ENCODE data around the gene HSD17B4.
"Not testable (repeated sequence)": the region's sequence is repeated elsewhere in the genome, so short reads cannot be mapped to it uniquely, and the experiment has no call there.

The HSD17B4 gene

GRCh38 chr5:119432674-119433237, 19.5 kb upstream of the HSD17B4 start:
- DNase-seq, result not testable (repeated sequence)

- DNase-seq, result peak; percentile 3
Measured at GRCh38 chr5:119435436-119436132, 16.7 kb upstream of the HSD17B4 start.

DNA sequence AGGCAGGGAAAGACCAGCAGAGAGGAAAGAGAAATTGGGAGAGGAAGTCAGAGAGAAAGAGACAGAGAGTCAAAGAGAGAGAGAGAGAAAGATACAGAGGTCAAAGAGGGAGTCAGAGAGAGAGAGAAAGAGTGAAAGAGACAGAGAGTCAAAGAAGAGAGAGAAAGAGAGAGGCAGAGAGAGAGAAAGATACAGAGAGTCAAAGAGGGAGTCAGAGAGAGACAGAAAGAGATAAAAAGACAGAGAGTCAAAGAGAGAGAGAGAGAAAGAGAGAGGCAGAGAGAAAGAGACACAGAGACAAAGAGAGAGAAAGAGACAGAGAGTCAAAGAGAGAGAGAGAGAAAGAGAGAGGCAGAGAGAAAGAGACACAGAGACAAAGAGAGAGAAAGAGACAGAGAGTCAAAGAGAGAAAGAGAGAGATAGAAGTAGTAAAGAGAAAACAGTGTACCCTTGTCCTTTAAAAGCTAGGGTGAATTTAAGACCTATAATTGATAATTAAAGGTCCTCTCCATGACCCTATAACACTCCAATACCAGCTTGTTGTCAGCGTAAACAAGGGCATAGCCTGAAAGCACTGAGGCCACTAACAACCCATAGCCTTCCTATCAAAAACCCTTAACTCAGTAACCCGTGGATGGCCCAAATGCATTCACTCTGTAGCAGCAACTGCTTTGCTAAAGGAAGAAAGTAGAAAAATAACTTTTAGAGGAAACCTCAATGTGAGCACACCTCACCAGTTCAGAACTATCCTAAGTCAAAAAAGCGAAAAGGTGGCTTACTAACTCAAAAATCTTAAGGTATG, 14.3 kb upstream of the HSD17B4 start:
- DNase-seq, result not testable (repeated sequence)

DNA sequence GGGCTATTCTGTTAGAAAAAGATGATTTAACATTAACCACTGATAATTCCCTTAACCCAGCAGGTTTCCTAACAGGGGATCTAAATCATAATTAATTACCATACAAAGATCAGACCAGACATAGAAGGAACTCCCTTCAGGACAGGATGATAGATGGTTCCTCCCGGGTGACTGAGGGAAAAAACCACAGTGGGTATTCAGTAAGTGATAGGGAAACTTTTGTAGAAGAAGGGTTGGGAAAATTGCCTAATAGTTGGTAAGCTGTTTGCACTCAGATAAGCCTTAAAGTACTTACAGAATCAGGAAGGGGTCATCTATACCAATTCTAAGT, 13.7 kb upstream of the HSD17B4 start:
- DNase-seq, result not testable (repeated sequence)

- DNase-seq, result no peak
Measured at GRCh38 chr5:119439140-119439631, 13.1 kb upstream of the HSD17B4 start.

- not testable (repeated sequence) for DNase-seq
Measured at GRCh38 chr5:119439632-119440031, 12.7 kb upstream of the HSD17B4 start.

- not testable (repeated sequence) for DNase-seq
Measured at GRCh38 chr5:119444643-119445042, 7.7 kb upstream of the HSD17B4 start.

GRCh38 chr5:119445544-119445943, 6.8 kb upstream of the HSD17B4 start:
- DNase-seq, result no peak

DNA sequence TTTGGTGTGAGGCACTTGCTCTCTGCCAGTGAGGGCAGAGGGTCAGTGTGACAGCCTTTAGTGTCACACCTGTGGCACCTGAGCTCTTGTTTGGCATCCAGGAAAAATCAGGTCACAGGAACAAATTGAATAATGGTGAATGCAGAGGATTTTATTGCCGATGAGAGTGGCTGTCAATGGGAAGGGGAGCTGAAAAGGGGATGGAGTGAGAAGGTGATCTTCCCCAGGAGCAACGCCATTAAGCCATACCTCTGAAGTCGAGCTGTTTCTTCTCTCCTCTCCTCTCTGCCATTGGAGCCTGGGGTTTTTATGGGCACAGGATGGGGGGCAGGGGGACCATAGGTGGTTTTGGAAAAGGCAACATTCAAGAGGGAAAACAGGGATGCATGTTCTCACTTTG, 2.4 kb upstream of the HSD17B4 start:
- DNase-seq, result no peak

DNA sequence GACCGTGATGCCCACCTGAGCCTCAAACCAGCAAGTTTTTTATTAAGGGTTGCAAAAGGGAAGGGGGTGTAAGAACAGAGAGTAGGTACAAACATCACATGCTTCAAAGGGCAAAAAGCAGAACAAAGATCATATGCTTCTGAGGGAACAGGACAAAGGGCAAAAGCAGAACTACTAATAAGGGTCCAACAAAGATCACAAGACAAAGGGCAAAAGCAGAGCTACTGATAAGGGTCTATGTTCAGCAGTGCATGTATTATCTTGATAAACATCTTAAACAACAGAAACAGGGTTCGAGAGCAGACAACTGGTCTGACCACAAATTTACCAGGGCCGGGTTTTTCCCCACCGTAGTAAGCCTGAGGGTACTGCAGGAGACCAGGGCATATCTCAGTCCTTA, 1.7 kb upstream of the HSD17B4 start:
- DNase-seq, result not testable (repeated sequence)

GRCh38 chr5:119451561-119451960, 736 bp upstream of the HSD17B4 start:
- DNase-seq, result no peak

GRCh38 chr5:119452060-119452372, 281 bp upstream of the HSD17B4 start:
- no peak for DNase-seq

DNA sequence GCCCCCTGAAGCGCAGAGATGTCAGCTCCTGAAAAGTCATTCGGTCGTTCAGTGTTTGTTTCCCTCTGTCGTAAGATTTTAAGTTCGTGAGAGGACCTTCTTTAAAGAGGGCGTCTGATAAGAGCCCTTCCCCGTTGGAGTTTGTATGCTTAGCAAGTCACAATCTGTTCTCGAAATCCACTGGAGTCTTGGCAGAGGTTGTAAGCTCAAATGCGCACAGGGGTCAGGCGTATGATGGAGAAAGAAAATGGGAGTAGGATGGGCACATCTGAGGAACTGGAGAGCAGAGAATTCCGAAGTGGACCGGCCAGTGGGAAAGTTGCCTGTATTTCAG, 710 bp downstream of the HSD17B4 start:
- DNase-seq, result peak; percentile 6

- DNase-seq, result no peak
Measured at GRCh38 chr5:119454171-119454570, 1.9 kb downstream of the HSD17B4 start.

DNA sequence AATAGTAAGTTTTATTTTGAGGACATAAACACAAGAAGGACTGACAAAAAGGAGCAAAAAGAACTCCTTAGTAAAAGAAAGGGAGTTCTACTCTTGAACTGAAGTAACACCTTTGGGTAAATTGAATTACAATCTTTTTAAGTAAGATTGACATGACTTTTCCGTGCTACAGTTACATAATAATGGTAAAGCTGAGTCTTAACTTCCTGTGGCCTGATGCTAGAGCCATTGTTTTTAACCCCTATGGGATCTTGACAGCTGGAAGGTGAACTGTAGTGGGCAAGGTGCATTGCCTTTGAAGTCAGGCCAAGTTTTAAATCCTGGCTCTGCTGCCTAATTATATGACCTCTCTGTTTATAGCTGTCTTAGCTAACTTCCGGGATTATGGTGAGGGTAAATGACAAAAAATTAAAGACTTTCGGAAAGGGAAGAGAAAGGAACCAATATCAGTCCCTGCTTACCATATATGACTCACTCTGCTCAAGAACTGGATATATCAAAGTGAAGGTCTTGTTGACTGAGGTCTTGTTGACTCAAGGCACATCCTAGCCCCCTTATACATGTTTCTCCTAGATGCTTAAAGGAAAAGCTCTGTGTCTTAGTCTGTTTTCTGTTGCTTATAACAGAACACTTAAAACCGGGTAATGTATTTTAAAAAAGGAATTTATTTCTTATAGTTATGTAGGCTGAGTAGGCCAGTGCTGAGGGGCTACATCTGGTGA, 6.8 kb downstream of the HSD17B4 start:
- DNase-seq, result no peak

DNA sequence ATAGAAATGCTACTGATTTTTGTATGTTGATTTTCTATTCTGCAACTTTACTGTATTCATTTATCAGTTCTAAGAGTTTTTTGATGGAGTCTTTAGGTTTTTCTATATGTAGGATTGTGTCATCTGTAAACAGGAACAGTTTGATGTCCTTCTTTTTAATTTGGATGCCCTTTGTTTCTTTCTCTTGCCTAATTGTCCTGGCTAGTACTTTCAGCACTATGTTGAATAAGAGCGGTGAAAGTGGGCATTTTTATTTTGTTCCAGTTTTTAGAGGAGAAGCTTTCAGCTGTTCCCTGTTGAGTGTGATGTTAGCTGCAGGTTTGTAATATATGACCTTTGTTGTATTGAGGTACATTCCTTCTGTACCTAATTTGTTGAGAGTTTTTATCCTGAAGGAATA, 13.3 kb downstream of the HSD17B4 start:
- DNase-seq, result no peak

- no peak for DNase-seq
Measured at GRCh38 chr5:119468286-119468685, 16.0 kb downstream of the HSD17B4 start.

- DNase-seq, result no peak
Measured at GRCh38 chr5:119470105-119470763, 17.9 kb downstream of the HSD17B4 start.

GRCh38 chr5:119470851-119471451, 18.7 kb downstream of the HSD17B4 start:
- no peak for DNase-seq

- DNase-seq, result no peak
Measured at GRCh38 chr5:119473241-119473640, 20.9 kb downstream of the HSD17B4 start.

DNA sequence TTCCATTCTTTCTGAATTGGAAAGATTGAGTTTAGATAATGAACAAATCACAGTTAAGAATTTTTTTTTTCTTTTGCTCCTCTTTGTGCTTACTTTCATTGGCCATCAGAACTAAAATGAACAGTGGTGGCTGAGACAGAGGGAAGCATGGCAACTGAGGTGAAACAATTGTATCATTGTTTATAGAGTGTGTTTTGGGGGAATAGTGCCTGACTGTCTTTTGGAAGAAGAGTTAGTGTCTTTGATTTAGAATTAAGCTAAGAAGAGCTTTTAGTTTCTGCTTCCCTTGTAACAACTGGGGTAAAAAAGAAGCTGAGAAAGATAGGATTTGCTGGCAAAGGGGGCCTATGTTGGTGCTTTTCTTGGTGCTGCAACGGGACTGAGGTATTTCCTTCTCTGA, 24.0 kb downstream of the HSD17B4 start:
- DNase-seq, result no peak

GRCh38 chr5:119478781-119479180, 26.5 kb downstream of the HSD17B4 start:
- DNase-seq, result no peak

DNA sequence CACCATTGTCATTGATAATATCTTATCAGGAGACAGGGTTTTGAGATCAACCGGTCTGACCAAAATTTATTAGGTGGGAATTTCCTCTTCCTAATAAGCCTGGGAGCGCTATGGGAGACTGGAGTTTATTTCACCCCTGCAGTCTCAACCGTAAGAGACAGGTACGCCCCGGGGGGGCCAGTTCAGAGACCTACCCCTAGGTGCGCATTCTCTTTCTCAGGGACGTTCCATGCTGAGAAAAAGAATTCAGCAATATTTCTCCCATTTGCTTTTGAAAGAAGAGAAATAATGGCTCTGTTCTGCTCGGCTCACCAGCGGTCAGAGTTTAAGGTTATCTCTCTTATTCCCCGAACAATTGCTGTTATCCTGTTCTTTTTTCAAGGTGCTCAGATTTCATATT, 28.3 kb downstream of the HSD17B4 start:
- DNase-seq, result not testable (repeated sequence)

All from NCI-H1436 (cell line).